HL-60 (cell line): Measurements from ENCODE around the gene PDE8B.

Source experiments
- DNase-seq, 2 experiments: peaks; one replicate each; pipeline ENCODE4 v3.0.0-alpha.2; 2010 to 2020; ENCODE audit warnings: low read depth in 1 of 2, low spot score in 1 of 2
- H3K27ac ChIP-seq: fragments of 250-450 bp; sonication (Bioruptor Pico); replicated peaks from 2 replicates; pipeline ENCODE4 v1.5.1; 2020; ENCODE audit warnings: mild to moderate bottlenecking, moderate library complexity
- H3K27me3 ChIP-seq: fragments of 250-450 bp; sonication (Bioruptor Pico); 2 replicates; pipeline ENCODE4 v1.5.1; 2021; ENCODE audit warnings: mild to moderate bottlenecking, moderate library complexity; ENCODE audit not compliant: insufficient read depth, poor library complexity, severe bottlenecking
- H3K4me3 ChIP-seq: replicated peaks from 2 replicates; pipeline ENCODE4 v1.5.1; 2011; ENCODE audit warnings: mild to moderate bottlenecking, control low read depth, low read length; ENCODE audit not compliant: insufficient read depth
- CTCF ChIP-seq: IDR thresholded peaks from one replicate; pipeline ENCODE4 v1.5.1; 2011; ENCODE audit warnings: low read length, control low read depth, inconsistent platforms; ENCODE audit not compliant: insufficient read depth
- GABPA ChIP-seq: IDR thresholded peaks from 2 replicates; pipeline ENCODE4 v1.6.1; 2012; ENCODE audit warnings: low read depth
- POLR2AphosphoS5 ChIP-seq: IDR thresholded peaks from 2 replicates; pipeline ENCODE4 v1.6.1; 2012; ENCODE audit warnings: low read depth
- REST ChIP-seq: IDR thresholded peaks from 2 replicates; pipeline ENCODE4 v1.6.1; 2012; ENCODE audit warnings: low read depth; ENCODE audit not compliant: insufficient replicate concordance
- SPI1 ChIP-seq: IDR thresholded peaks from 2 replicates; pipeline ENCODE4 v1.6.1; 2012; ENCODE audit warnings: low read depth, mild to moderate bottlenecking, borderline replicate concordance

The PDE8B gene

GRCh38 chr5:77174526-77174925, 36.0 kb upstream of the PDE8B start:
- Histone ChIP-seq H3K27me3 (no peaks in the 10 kb centered on the region), H3K4me3 (no peak overlapping the region), H3K27ac (no peak overlapping the region)
- TF ChIP-seq GABPA (no peak), POLR2AphosphoS5 (no peak), SPI1 (no peak)
- DNase-seq: no peak

- TF ChIP-seq SPI1 (no peak), GABPA (no peak), REST (no peak), POLR2AphosphoS5 (no peak), CTCF (no peak)
- no peak overlapping the region for H3K4me3 ChIP-seq
- no peak for DNase-seq
- H3K27me3 ChIP-seq: no peaks in the 10 kb centered on the region
- H3K27ac ChIP-seq: no peak overlapping the region
Observed at GRCh38 chr5:77175231-77175630, 35.2 kb upstream of the PDE8B start.

GRCh38 chr5:77176429-77176828, 34.1 kb upstream of the PDE8B start:
- H3K27ac ChIP-seq: no peak overlapping the region
- TF ChIP-seq GABPA (no peak), CTCF (no peak), POLR2AphosphoS5 (no peak), SPI1 (no peak)
- no peak for DNase-seq
- H3K4me3 ChIP-seq: no peak overlapping the region
- H3K27me3 ChIP-seq: peaks cover 3% of the 10 kb centered on the region

GRCh38 chr5:77177576-77177975, 32.9 kb upstream of the PDE8B start:
- H3K27ac ChIP-seq: no peak overlapping the region
- H3K27me3 ChIP-seq: peaks cover 3% of the 10 kb centered on the region
- TF ChIP-seq POLR2AphosphoS5: no peak
- no peak for TF ChIP-seq REST
- TF ChIP-seq CTCF: no peak
- TF ChIP-seq SPI1: no peak
- TF ChIP-seq GABPA: no peak
- no peak overlapping the region for H3K4me3 ChIP-seq
- no peak for DNase-seq
